ENCODE data around the gene GNG4. TPM values are rescaled to one million over a fixed set of nuclear protein-coding genes. Genes with fewer than 3 reads are reported as not detected.

GNG4 gene
- total and polyA plus RNA-seq, 10 of the 15 experiments (the other 5 are each of a cell fraction or from before 2014, with no cell fraction given) = 0.03 to 0.15 (median 0.15) TPM; not detected in 7

DNA sequence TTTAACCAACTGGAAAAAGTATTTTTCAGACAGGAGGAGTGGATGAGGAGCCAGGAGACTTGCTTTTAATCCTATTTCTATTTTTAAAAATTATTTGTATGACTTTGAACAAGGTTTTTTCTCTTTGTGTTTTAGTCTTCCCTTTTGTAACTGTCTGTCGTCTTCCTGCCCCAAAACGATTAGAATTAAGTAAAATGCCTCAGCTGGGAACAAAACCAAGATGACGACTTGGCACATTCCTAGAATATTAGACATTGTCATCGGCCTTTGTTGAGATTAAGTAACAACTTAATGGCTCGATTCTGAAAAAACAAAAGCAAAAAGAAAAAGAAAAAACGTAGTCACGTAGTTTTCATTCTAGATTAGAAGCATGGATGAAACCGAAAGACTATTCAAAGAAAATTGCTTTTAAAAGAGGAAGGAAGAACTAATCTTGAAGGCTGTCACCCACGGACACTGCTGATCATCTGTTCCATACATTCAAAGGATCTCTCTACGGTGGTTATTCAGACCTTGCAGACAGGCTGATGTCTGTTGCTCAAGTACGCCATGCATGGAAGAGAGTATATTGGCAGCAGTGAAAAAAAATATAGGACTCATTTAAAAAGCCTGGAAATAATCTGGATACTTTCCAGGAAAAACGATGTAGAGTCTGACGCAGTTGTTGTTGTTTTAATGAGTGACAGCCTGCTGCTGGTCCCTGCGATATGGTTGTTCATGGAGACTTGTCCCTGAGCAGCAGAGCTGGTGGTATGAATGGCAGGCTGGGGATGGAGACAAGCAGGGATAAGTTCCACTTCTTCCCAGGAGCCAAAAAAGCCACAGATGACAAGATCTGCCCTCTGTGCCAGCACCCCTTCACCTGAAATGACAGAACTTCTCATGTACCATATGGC is 16.8 kb downstream of the GNG4 start (continued):
- TF ChIP-seq BHLHE40 (IDR thresholded peaks at IDR 0.05; ENCODE audit: borderline replicate concordance in 1 of 2, low read depth in 2 of 2, low read length in 1 of 2) = 0 out of 4 replicates have a peak, but pooled peaks of 1 of the 2 experiments have one; percentile 22
- TF ChIP-seq CBX3 (IDR thresholded peaks at IDR 0.05; ENCODE audit: borderline replicate concordance, low read depth) = no peak
- TF ChIP-seq SPI1 (IDR thresholded peaks at IDR 0.05; ENCODE audit: borderline replicate concordance, insufficient read depth, low read depth, low read length) = peak; percentile 14; the same call in 1 of the 2 replicates
- TF ChIP-seq, protein P1, sequence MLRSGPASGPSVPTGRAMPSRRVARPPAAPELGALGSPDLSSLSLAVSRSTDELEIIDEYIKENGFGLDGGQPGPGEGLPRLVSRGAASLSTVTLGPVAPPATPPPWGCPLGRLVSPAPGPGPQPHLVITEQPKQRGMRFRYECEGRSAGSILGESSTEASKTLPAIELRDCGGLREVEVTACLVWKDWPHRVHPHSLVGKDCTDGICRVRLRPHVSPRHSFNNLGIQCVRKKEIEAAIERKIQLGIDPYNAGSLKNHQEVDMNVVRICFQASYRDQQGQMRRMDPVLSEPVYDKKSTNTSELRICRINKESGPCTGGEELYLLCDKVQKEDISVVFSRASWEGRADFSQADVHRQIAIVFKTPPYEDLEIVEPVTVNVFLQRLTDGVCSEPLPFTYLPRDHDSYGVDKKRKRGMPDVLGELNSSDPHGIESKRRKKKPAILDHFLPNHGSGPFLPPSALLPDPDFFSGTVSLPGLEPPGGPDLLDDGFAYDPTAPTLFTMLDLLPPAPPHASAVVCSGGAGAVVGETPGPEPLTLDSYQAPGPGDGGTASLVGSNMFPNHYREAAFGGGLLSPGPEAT (IDR thresholded peaks at IDR 0.05; ENCODE audit: low read depth) = no peak
- TF ChIP-seq ASH2L (IDR thresholded peaks at IDR 0.05; ENCODE audit: borderline replicate concordance, low read depth) = no peak
- TF ChIP-seq MEF2A (IDR thresholded peaks at IDR 0.05; ENCODE audit: insufficient read depth, low read depth, low read length) = no peak
- no peak for TF ChIP-seq KAT2A (conservative IDR thresholded peaks at IDR 0.05; ENCODE audit: control insufficient read depth, low read depth, low read length)
- TF ChIP-seq, protein P2, sequence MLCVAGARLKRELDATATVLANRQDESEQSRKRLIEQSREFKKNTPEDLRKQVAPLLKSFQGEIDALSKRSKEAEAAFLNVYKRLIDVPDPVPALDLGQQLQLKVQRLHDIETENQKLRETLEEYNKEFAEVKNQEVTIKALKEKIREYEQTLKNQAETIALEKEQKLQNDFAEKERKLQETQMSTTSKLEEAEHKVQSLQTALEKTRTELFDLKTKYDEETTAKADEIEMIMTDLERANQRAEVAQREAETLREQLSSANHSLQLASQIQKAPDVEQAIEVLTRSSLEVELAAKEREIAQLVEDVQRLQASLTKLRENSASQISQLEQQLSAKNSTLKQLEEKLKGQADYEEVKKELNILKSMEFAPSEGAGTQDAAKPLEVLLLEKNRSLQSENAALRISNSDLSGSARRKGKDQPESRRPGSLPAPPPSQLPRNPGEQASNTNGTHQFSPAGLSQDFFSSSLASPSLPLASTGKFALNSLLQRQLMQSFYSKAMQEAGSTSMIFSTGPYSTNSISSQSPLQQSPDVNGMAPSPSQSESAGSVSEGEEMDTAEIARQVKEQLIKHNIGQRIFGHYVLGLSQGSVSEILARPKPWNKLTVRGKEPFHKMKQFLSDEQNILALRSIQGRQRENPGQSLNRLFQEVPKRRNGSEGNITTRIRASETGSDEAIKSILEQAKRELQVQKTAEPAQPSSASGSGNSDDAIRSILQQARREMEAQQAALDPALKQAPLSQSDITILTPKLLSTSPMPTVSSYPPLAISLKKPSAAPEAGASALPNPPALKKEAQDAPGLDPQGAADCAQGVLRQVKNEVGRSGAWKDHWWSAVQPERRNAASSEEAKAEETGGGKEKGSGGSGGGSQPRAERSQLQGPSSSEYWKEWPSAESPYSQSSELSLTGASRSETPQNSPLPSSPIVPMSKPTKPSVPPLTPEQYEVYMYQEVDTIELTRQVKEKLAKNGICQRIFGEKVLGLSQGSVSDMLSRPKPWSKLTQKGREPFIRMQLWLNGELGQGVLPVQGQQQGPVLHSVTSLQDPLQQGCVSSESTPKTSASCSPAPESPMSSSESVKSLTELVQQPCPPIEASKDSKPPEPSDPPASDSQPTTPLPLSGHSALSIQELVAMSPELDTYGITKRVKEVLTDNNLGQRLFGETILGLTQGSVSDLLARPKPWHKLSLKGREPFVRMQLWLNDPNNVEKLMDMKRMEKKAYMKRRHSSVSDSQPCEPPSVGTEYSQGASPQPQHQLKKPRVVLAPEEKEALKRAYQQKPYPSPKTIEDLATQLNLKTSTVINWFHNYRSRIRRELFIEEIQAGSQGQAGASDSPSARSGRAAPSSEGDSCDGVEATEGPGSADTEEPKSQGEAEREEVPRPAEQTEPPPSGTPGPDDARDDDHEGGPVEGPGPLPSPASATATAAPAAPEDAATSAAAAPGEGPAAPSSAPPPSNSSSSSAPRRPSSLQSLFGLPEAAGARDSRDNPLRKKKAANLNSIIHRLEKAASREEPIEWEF (IDR thresholded peaks at IDR 0.05; ENCODE audit: insufficient replicate concordance, low read depth, low read length) = no peak
- TF ChIP-seq NR2F1 (conservative IDR thresholded peaks at IDR 0.05) = no peak
- no peak for TF ChIP-seq MEF2B (IDR thresholded peaks at IDR 0.05; ENCODE audit: partially characterized antibody, poor library complexity, severe bottlenecking)
- TF ChIP-seq KLF5 (IDR thresholded peaks at IDR 0.05; ENCODE audit: partially characterized antibody) = no peak
- no peak for TF ChIP-seq IKZF1 (conservative IDR thresholded peaks at IDR 0.05)
